Hepatocyte (in vitro differentiated cells): ENCODE results near the gene RNF182. TPM values are rescaled to one million over a fixed set of nuclear protein-coding genes. Genes with fewer than 3 reads are reported as not detected.

ENCODE experiments used
- DNase-seq: peaks from one replicate; pipeline ENCODE4 v3.0.0-alpha.2; 2016; ENCODE audit warnings: low spot score
- H2AFZ ChIP-seq: fragments of 200-600 bp; sonication (generic); 2 replicates; pipeline ENCODE4 v1.6.0; 2016; ENCODE audit warnings: antibody characterized with exemption, mild to moderate bottlenecking
- H3K27ac ChIP-seq: fragments of 200-600 bp; sonication (generic); 2 replicates; pipeline ENCODE4 v1.5.1; 2016; ENCODE audit warnings: mild to moderate bottlenecking
- H3K27me3 ChIP-seq: fragments of 200-600 bp; sonication (generic); 2 replicates; pipeline ENCODE4 v1.6.1; 2016
- H3K36me3 ChIP-seq: fragments of 200-600 bp; sonication (generic); replicated peaks from 2 replicates; pipeline ENCODE4 v1.5.1; 2016; ENCODE audit warnings: low read depth; ENCODE audit not compliant: insufficient read depth
- H3K4me1 ChIP-seq: fragments of 200-600 bp; sonication (generic); 2 replicates; pipeline ENCODE4 v1.5.1; 2016; ENCODE audit warnings: mild to moderate bottlenecking, moderate library complexity; ENCODE audit not compliant: insufficient read depth
- H3K4me2 ChIP-seq: fragments of 200-600 bp; sonication (generic); 2 replicates; pipeline ENCODE4 v1.6.0; 2016
- H3K4me3 ChIP-seq: fragments of 200-600 bp; sonication (generic); 2 replicates; pipeline ENCODE4 v1.5.1; 2016; ENCODE audit warnings: mild to moderate bottlenecking
- H3K79me2 ChIP-seq: fragments of 200-600 bp; sonication (generic); 2 replicates; pipeline ENCODE4 v1.6.0; 2017; ENCODE audit warnings: mild to moderate bottlenecking
- H3K9me2 ChIP-seq: fragments of 200-600 bp; sonication (generic); replicated peaks from 2 replicates; pipeline ENCODE4 v1.6.0; 2017; ENCODE audit warnings: mild to moderate bottlenecking; ENCODE audit not compliant: insufficient read depth
- H3K9me3 ChIP-seq: fragments of 200-600 bp; sonication (generic); 2 replicates; pipeline ENCODE4 v1.5.1; 2016; ENCODE audit warnings: low read depth, mild to moderate bottlenecking
- H4K20me1 ChIP-seq: fragments of 200-600 bp; sonication (generic); 2 replicates; pipeline ENCODE4 v1.6.0; 2016; ENCODE audit warnings: mild to moderate bottlenecking; ENCODE audit not compliant: insufficient read depth, poor library complexity, severe bottlenecking
- CTCF ChIP-seq: fragments of 200-600 bp; sonication (generic); IDR thresholded peaks from 2 replicates; pipeline ENCODE4 v1.5.1; 2016; ENCODE audit warnings: antibody characterized with exemption, mild to moderate bottlenecking; ENCODE audit not compliant: poor library complexity
- EZH2 ChIP-seq: fragments of 200-600 bp; sonication (generic); IDR thresholded peaks from 2 replicates; pipeline ENCODE4 v1.6.1; 2016; ENCODE audit warnings: antibody characterized with exemption, mild to moderate bottlenecking, borderline replicate concordance
- EZH2phosphoT487 ChIP-seq: fragments of 200-600 bp; sonication (generic); IDR thresholded peaks from one replicate; pipeline ENCODE4 v1.6.1; 2018; ENCODE audit warnings: antibody characterized with exemption, mild to moderate bottlenecking, low read depth, moderate library complexity; ENCODE audit not compliant: unreplicated experiment, severe bottlenecking
- WGBS: methylation state at CpG from one replicate; pipeline ENCODE4 v1.1.6; 2016; ENCODE audit warnings: low lambda C conversion rate; ENCODE audit errors: missing lambda C conversion rate; 5-methylcytosine and 5-hydroxymethylcytosine counted together
- polyA plus RNA-seq: library from polyadenylated mRNA; unstranded; fragments of >200 nt; fragmentation: Nextera tagmentation; extraction: Ambion mirVana; gene quantifications from 2 replicates; pipeline ENCODE4 v1.2.1, GENCODE V29; 2016
- total RNA-seq: library from RNA; depleted of rRNA; stranded (reverse); fragments of >200 nt; gene quantifications from 2 replicates; pipeline ENCODE4 v1.2.3, GENCODE V29; 2014

RNF182 gene
- total and polyA plus RNA-seq, 2 experiments from 2014 or later: 2.0 TPM; not detected in 1

DNA sequence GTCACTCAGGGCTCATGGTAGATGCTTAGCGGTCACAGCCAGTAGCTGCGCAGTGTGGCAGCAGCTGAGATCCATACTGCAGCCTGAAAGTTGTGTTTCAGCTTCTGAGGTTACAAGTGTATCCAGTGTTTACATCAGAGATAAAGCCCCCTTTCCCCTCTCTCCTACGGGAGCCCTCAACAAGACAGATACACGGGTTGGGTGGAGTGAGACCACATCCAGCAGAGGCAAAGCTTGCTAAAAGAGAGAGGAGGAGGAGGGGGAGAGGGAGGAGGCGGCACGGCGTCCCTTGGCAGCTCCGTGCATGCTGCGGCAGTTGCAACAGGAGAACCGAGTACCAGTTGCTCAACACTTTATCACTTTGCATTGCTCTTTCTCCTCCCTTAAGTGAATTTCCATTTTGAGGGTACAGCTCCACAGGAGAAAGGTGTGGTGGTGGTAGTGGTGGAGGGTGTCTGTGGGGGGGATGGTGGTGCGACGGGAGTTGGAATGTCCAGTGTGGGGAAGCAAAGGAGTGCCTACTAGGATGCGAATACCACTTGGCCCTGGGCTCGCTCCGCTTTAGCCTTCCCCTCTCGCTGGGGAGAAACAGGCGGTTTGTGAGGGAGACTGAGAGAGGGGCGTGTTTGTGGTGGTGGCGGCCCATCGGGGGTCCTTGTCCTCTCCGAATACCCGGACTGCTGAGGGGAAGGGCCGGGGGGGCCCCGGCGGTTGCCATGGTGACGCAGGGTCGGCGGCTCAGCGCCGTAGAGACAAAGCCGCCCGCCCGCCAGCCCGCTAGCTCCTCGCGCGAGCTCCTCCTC, 405 bp upstream of the RNF182 start:
- Histone ChIP-seq H3K79me2 (no peaks in the 10 kb centered on the region), H3K4me1 (no peaks in the 10 kb centered on the region), H2AFZ (peak overlapping the region; percentile 34), H3K4me2 (peak overlapping the region; percentile 92), H4K20me1 (no peaks in the 10 kb centered on the region), H3K27ac (no peak overlapping the region), H3K9me2 (no peaks in the 10 kb centered on the region), H3K4me3 (peak overlapping the region; percentile 51), H3K36me3 (no peaks in the 10 kb centered on the region), H3K9me3 (no peaks in the 10 kb centered on the region), H3K27me3 (peaks cover 47% of the 10 kb centered on the region)
- DNase-seq: peak; percentile 74
- WGBS: under 1% methylated on average over 15 of the region's 37 CpGs
- no peak for TF ChIP-seq EZH2
- no peak for TF ChIP-seq EZH2phosphoT487
- no peak for TF ChIP-seq CTCF

GRCh38 chr6:13926378-13926777, 1.6 kb downstream of the RNF182 start:
- Histone ChIP-seq H3K36me3 (no peaks in the 10 kb centered on the region), H3K9me3 (no peaks in the 10 kb centered on the region), H3K9me2 (no peaks in the 10 kb centered on the region), H3K4me3 (no peak overlapping the region), H3K4me2 (no peak overlapping the region), H3K79me2 (no peaks in the 10 kb centered on the region), H3K4me1 (no peaks in the 10 kb centered on the region), H3K27ac (no peak overlapping the region), H2AFZ (no peak overlapping the region), H4K20me1 (no peaks in the 10 kb centered on the region), H3K27me3 (peaks cover 47% of the 10 kb centered on the region)
- DNase-seq: no peak
- TF ChIP-seq CTCF (no peak), EZH2 (no peak), EZH2phosphoT487 (no peak)
- WGBS: 84% methylated on average over 4 of the region's 4 CpGs

GRCh38 chr6:13927203-13927602, 2.5 kb downstream of the RNF182 start:
- Histone ChIP-seq H3K4me1 (no peaks in the 10 kb centered on the region), H3K27ac (no peak overlapping the region), H4K20me1 (no peaks in the 10 kb centered on the region), H3K9me2 (no peaks in the 10 kb centered on the region), H3K36me3 (no peaks in the 10 kb centered on the region), H3K9me3 (no peaks in the 10 kb centered on the region), H2AFZ (no peak overlapping the region), H3K4me2 (no peak overlapping the region), H3K4me3 (no peak overlapping the region), H3K79me2 (no peaks in the 10 kb centered on the region), H3K27me3 (peaks cover 47% of the 10 kb centered on the region)
- no peak for DNase-seq
- TF ChIP-seq EZH2: no peak
- TF ChIP-seq CTCF: no peak
- TF ChIP-seq EZH2phosphoT487: no peak
- 74% methylated on average over 3 of the region's 3 CpGs for WGBS
